Activated naive CD8-positive, alpha-beta T cell treated with anti-CD3 and anti-CD28 coated beads, Interleukin-2, amount 50 U/mL, for 24 hours (primary cell): ENCODE results near the gene CCDC107.
"Not testable (repeated sequence)": the region's sequence is repeated elsewhere in the genome, so short reads cannot be mapped to it uniquely, and the experiment has no call there.

Source experiments
- ATAC-seq: fragments of 150-1000 bp; cut with Tn5 transposase; one replicate; pipeline ENCODE4 v1.10.0; 2021
- DNase-seq: peaks from one replicate; pipeline ENCODE4 v3.0.0; 2021
- H3K27ac Mint-ChIP-seq: one replicate; pipeline ENCODE4 v1.8.0; 2021; ENCODE audit warnings: mild to moderate bottlenecking, mixed read lengths
- H3K27me3 Mint-ChIP-seq: one replicate; pipeline ENCODE4 v1.8.0; 2021; ENCODE audit warnings: mixed read lengths
- H3K36me3 Mint-ChIP-seq: one replicate; pipeline ENCODE4 v1.8.0; 2021; ENCODE audit warnings: low read depth, mixed read lengths
- H3K4me1 Mint-ChIP-seq: one replicate; pipeline ENCODE4 v1.8.0; 2021; ENCODE audit warnings: mixed read lengths
- H3K4me3 Mint-ChIP-seq: one replicate; pipeline ENCODE4 v1.8.0; 2021; ENCODE audit warnings: mild to moderate bottlenecking, moderate library complexity, mixed read lengths
- H3K9me3 Mint-ChIP-seq: one replicate; pipeline ENCODE4 v1.8.0; 2021; ENCODE audit warnings: mixed read lengths

CCDC107 gene

GRCh38 chr9:35627575-35627974 lies 30.5 kb upstream of the CCDC107 start:
- Mint-ChIP-seq H3K4me1 (peaks cover 29% of the 10 kb centered on the region), H3K27me3 (no peaks in the 10 kb centered on the region), H3K9me3 (no peaks in the 10 kb centered on the region), H3K36me3 (no peaks in the 10 kb centered on the region), H3K27ac (peak overlapping the region; percentile 27), H3K4me3 (no peak overlapping the region)
- DNase-seq (no peak), ATAC-seq (peak; percentile 15)

GRCh38 chr9:35628389-35628991 lies 29.6 kb upstream of the CCDC107 start:
- DNase-seq, result no peak
- no peaks in the 10 kb centered on the region for H3K27me3 Mint-ChIP-seq
- H3K27ac Mint-ChIP-seq, result no peak overlapping the region
- H3K4me1 Mint-ChIP-seq, result peaks cover 32% of the 10 kb centered on the region
- H3K36me3 Mint-ChIP-seq, result no peaks in the 10 kb centered on the region
- no peak overlapping the region for H3K4me3 Mint-ChIP-seq
- no peaks in the 10 kb centered on the region for H3K9me3 Mint-ChIP-seq
- ATAC-seq, result no peak

DNA sequence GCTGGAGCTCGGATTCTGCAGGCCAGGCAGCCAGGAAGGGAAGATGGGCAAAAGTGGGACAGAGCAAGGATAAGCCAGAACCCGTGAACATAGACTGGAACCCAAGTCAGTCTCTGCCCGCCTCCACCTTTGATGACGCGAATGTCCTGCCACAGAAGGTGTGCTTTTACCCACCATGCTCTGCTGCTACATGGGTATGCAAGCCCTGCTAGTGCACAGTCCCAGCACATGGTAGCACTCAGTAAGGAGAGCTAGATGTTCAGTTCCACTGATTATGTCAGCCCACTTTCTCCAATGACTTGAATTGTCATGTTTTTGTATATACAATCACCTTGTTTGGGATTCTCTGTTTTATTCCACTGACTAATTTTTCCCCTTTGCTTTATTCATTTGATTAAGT lies 28.5 kb upstream of the CCDC107 start:
- no peaks in the 10 kb centered on the region for H3K36me3 Mint-ChIP-seq
- peak; percentile 61 for ATAC-seq
- peaks cover 41% of the 10 kb centered on the region for H3K4me1 Mint-ChIP-seq

GRCh38 chr9:35635730-35636129 lies 22.4 kb upstream of the CCDC107 start:
- peak overlapping the region; percentile 46 for H3K4me3 Mint-ChIP-seq
- peak overlapping the region; percentile 87 for H3K27ac Mint-ChIP-seq
- peaks cover 14% of the 10 kb centered on the region for H3K36me3 Mint-ChIP-seq
- ATAC-seq (no peak), DNase-seq (no peak)
- peaks cover 69% of the 10 kb centered on the region for H3K4me1 Mint-ChIP-seq
- no peaks in the 10 kb centered on the region for H3K27me3 Mint-ChIP-seq
- H3K9me3 Mint-ChIP-seq, result peaks cover 6% of the 10 kb centered on the region

More for the DNA sequence above, 28.5 kb upstream of the CCDC107 start:
- Mint-ChIP-seq H3K9me3 (no peaks in the 10 kb centered on the region), H3K4me3 (no peak overlapping the region), H3K27ac (no peak overlapping the region), H3K27me3 (no peaks in the 10 kb centered on the region)
- no peak for DNase-seq

DNA sequence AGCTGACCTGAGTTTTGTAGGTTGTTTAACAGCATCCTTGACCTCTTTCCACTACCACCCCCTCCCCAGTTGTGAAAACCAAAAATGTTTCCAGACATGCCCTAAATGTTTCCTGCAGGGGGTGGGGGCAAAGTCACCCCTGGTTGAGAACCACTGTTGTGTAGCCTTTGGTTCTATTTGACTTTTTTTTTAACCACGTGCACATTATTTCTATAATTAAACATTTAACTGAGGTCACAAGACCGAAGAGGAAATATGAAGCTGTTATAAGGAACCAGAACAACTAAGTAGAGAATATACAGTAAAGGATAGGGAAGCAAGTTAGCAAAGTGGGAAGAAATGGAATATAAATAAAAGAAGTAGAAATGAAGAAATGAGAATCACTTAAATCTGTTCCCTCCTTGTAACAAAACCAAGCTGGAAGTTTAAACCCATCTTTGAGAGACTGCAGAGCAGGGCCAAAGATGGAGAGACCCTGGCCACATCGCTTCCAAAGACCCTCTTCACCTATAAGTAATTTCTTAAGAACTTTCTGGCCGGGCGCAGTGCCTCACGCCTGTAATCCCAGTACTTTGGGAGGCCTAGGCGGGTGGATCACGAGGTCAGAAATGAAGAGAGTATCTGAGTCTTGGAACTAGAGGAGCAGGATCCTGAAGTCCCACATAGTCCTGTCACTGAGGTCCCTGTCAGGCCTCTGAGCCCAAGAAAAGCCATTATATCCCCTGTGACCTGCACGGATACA lies 21.8 kb upstream of the CCDC107 start:
- ATAC-seq (peak; percentile 18), DNase-seq (peak; percentile 36)
- peak overlapping the region; percentile 46 for H3K4me3 Mint-ChIP-seq
- H3K4me1 Mint-ChIP-seq, result peaks cover 72% of the 10 kb centered on the region
- H3K27ac Mint-ChIP-seq, result peak overlapping the region; percentile 87
- peaks cover 8% of the 10 kb centered on the region for H3K9me3 Mint-ChIP-seq
- peaks cover 18% of the 10 kb centered on the region for H3K36me3 Mint-ChIP-seq
- H3K27me3 Mint-ChIP-seq, result no peaks in the 10 kb centered on the region

DNA sequence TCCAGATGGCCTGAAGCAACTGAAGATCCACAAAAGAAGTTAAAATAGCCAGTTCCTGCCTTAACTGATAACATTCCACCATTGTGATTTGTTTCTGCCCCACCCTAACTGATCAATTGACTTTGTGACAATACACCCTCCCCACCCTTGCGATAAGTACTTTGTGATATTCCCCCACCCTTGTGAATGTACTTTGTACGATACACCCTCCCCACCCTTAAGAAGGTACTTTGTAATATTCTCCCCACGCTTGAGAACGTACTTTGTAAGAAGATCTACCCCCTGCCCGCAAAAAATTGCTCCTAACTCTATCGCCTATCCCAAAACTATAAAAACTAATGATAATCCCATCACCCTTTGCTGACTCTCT lies 21.2 kb upstream of the CCDC107 start:
- peak overlapping the region; percentile 41 for H3K4me3 Mint-ChIP-seq
- not testable (repeated sequence) for ATAC-seq, H3K27me3 Mint-ChIP-seq, H3K9me3 Mint-ChIP-seq, DNase-seq
- H3K27ac Mint-ChIP-seq, result peak overlapping the region; percentile 87
- peaks cover 77% of the 10 kb centered on the region for H3K4me1 Mint-ChIP-seq
- peaks cover 22% of the 10 kb centered on the region for H3K36me3 Mint-ChIP-seq

- H3K4me3 Mint-ChIP-seq, H3K9me3 Mint-ChIP-seq, DNase-seq, H3K27me3 Mint-ChIP-seq, ATAC-seq: not testable (repeated sequence)
- H3K36me3 Mint-ChIP-seq, result peaks cover 22% of the 10 kb centered on the region
- H3K27ac Mint-ChIP-seq, result peak overlapping the region; percentile 87
- peaks cover 77% of the 10 kb centered on the region for H3K4me1 Mint-ChIP-seq
Observed at GRCh38 chr9:35637427-35637955, 20.6 kb upstream of the CCDC107 start.

- peaks cover 27% of the 10 kb centered on the region for H3K36me3 Mint-ChIP-seq
- H3K9me3 Mint-ChIP-seq, DNase-seq, ATAC-seq, H3K4me3 Mint-ChIP-seq, H3K27me3 Mint-ChIP-seq: not testable (repeated sequence)
- H3K27ac Mint-ChIP-seq, result peak overlapping the region; percentile 92
- peaks cover 74% of the 10 kb centered on the region for H3K4me1 Mint-ChIP-seq
Observed at GRCh38 chr9:35638751-35639150, 19.3 kb upstream of the CCDC107 start.

DNA sequence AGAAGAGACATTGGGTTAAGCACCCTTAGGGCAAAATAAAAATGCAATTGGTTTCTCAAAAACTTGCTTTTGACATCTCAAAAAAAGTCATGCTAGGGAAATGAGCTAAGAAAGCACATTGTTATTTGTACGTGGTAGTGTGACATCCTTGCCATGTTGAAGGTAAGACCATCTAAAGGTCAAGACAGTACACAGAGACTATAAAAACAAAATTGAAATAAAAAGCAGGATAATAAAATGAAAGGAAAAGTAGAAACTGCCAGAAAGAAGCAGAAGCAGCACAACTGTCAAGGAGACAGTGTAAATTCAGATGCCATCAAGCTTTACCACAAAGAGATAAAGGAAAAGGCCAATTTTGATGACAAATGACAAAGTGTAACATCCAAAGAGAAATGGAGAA lies 18.9 kb upstream of the CCDC107 start:
- ATAC-seq, result peak; percentile 76
- H3K9me3 Mint-ChIP-seq, result not testable (repeated sequence)

DNA sequence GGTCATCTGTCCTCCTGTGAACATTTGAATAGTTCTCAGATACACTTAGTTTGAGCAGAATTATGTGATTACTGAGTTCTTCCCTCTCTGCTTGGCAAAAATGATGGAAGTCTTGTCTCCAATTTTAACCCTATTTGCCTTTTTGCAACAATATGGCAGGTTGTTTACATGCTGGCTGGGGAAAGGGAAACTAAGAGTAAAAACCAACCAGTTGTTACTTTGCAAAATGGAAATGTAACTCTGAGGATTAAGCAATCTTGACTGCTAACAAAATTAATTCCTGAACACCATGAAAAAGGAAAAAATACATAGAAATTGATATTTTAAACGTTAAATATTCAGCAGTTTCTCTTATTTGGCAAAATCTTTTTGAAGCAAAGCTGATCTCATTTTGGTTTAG lies 18.5 kb upstream of the CCDC107 start:
- no peak for DNase-seq
- Mint-ChIP-seq H3K27me3 (no peaks in the 10 kb centered on the region), H3K4me1 (peaks cover 72% of the 10 kb centered on the region), H3K4me3 (peak overlapping the region; percentile 41), H3K27ac (peak overlapping the region; percentile 92), H3K36me3 (peaks cover 32% of the 10 kb centered on the region), H3K9me3 (peaks cover 8% of the 10 kb centered on the region)
- ATAC-seq, result no peak

More for the DNA sequence above, 18.9 kb upstream of the CCDC107 start:
- peak overlapping the region; percentile 92 for H3K27ac Mint-ChIP-seq
- peaks cover 28% of the 10 kb centered on the region for H3K36me3 Mint-ChIP-seq
- peaks cover 71% of the 10 kb centered on the region for H3K4me1 Mint-ChIP-seq
- not testable (repeated sequence) for H3K27me3 Mint-ChIP-seq, DNase-seq
- peak overlapping the region; percentile 41 for H3K4me3 Mint-ChIP-seq

DNA sequence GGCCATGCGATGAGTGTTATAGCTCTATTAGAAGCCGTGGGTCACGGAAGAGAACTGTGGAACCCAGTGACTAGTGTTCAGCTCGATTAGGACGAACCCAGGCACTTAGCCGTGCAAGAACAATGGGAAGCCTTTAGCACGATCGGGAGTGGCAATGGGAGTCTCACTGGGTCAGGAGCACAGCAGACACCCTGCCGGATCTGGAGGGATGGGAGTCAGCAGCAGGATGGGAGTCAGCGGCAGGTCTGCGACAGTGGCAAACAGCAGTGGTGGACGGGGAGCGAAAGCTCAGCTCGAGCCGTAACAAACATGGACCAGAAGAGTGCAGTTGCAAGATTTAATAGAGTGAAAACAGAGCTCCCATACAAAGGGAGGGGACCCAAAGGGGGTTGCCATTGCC lies 17.7 kb upstream of the CCDC107 start:
- ATAC-seq, H3K27me3 Mint-ChIP-seq, H3K27ac Mint-ChIP-seq, H3K9me3 Mint-ChIP-seq, H3K4me3 Mint-ChIP-seq, DNase-seq: not testable (repeated sequence)
- H3K4me1 Mint-ChIP-seq, result peaks cover 71% of the 10 kb centered on the region
- peaks cover 32% of the 10 kb centered on the region for H3K36me3 Mint-ChIP-seq

DNA sequence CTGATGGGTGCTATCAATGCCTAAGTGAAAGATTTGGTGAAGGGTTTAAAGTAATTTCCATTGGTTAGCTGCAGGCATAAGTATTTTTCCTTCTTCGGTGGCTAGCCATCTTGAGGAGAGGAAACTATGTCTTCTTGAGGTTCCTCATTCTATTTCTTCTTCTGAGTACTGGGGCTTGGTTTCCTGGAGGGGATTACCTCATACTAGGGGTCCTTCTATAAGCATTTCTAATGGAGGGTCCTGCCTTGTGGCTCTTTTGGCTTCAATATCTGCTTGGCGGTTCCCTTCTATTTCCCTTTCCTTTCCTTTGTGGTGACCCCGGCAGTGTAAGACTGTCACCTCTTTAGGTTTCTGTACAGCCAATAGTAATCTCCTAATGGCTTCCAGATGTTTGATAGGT lies 16.6 kb upstream of the CCDC107 start:
- Mint-ChIP-seq H3K4me1 (peaks cover 71% of the 10 kb centered on the region), H3K36me3 (peaks cover 32% of the 10 kb centered on the region), H3K27ac (peak overlapping the region; percentile 55)
- H3K4me3 Mint-ChIP-seq, H3K9me3 Mint-ChIP-seq, ATAC-seq, DNase-seq, H3K27me3 Mint-ChIP-seq: not testable (repeated sequence)

- Mint-ChIP-seq H3K4me3 (no peak overlapping the region), H3K27ac (no peak overlapping the region), H3K4me1 (peaks cover 69% of the 10 kb centered on the region), H3K27me3 (no peaks in the 10 kb centered on the region), H3K36me3 (peaks cover 26% of the 10 kb centered on the region), H3K9me3 (peaks cover 8% of the 10 kb centered on the region)
- DNase-seq, result no peak
- no peak for ATAC-seq
Observed at GRCh38 chr9:35643046-35643445, 15.0 kb upstream of the CCDC107 start.

GRCh38 chr9:35645736-35646135 lies 12.4 kb upstream of the CCDC107 start:
- not testable (repeated sequence) for DNase-seq, H3K27me3 Mint-ChIP-seq, ATAC-seq, H3K9me3 Mint-ChIP-seq
- peak overlapping the region; percentile 88 for H3K27ac Mint-ChIP-seq
- H3K4me1 Mint-ChIP-seq, result peaks cover 65% of the 10 kb centered on the region
- peaks cover 18% of the 10 kb centered on the region for H3K36me3 Mint-ChIP-seq
- H3K4me3 Mint-ChIP-seq, result peak overlapping the region; percentile 88

DNA sequence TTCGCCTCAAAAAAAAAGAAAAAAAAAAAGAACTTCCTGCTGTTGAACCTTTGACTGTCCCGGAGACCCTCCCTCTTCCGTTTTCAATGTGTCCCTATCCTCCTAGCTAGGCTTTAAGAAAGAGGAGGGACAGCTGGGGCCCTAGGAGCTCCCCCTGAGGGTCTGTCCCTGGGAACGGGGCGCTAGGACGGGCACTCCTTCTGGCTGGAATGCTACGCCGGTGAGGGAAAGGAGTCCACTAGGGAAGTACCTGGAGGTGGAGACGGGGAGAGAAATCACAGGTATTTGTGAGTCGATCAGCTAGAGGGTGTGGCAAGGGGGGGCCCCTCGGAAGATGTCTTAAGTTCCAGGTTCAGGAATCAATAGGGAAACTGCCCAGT lies 11.9 kb upstream of the CCDC107 start:
- Mint-ChIP-seq H3K36me3 (peaks cover 14% of the 10 kb centered on the region), H3K4me3 (peak overlapping the region; percentile 88), H3K4me1 (peaks cover 67% of the 10 kb centered on the region), H3K27ac (peak overlapping the region; percentile 88), H3K9me3 (no peaks in the 10 kb centered on the region), H3K27me3 (no peaks in the 10 kb centered on the region)
- ATAC-seq, result no peak
- peak; percentile 28 for DNase-seq
